ENCODE measurements around the gene SNX13.

Gene SNX13, protein sequence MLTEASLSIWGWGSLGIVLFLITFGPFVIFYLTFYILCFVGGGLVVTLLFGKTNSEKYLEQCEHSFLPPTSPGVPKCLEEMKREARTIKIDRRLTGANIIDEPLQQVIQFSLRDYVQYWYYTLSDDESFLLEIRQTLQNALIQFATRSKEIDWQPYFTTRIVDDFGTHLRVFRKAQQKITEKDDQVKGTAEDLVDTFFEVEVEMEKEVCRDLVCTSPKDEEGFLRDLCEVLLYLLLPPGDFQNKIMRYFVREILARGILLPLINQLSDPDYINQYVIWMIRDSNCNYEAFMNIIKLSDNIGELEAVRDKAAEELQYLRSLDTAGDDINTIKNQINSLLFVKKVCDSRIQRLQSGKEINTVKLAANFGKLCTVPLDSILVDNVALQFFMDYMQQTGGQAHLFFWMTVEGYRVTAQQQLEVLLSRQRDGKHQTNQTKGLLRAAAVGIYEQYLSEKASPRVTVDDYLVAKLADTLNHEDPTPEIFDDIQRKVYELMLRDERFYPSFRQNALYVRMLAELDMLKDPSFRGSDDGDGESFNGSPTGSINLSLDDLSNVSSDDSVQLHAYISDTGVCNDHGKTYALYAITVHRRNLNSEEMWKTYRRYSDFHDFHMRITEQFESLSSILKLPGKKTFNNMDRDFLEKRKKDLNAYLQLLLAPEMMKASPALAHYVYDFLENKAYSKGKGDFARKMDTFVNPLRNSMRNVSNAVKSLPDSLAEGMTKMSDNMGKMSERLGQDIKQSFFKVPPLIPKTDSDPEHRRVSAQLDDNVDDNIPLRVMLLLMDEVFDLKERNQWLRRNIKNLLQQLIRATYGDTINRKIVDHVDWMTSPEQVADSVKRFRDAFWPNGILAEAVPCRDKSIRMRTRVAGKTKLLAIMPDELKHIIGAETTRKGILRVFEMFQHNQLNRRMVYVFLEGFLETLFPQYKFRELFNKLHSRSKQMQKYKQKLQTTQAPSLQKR

DNA sequence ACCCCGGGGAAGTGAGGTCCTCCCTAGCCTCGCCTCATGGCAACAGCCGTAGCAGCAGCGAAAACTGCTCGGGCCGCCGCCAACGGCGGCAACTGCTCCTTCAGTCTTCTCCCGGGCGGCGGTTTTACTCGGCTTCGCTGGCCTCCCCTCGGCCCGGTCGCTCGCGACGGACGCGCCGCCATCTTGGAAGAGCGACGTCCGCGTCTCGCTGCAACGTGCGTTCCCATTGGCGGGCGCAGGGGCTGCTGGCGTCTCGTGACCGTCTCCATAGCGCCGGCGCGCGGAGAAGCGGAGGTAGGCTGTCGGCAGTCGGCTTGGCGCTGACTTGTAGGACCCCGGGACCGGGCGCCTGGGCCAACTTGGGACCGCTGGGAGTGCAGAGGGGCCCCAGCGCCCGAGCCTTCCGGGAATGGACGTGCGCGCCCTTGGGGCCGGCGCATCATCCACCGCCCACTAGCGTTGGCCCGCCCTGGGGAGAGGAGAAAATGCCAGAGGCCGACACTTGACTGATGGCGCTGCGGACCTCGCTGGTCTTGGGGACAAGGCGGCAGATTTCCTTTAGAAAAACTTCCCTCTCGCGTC, at the start of gene SNX13:
SNX13 (minus strand) TSS at position 193 of the 582 bp plus-strand sequence. CDS start 199 bp downstream, outside the sequence.
- peak; percentile 95 for DNase-seq (ENCODE audit: low spot score)

DNA sequence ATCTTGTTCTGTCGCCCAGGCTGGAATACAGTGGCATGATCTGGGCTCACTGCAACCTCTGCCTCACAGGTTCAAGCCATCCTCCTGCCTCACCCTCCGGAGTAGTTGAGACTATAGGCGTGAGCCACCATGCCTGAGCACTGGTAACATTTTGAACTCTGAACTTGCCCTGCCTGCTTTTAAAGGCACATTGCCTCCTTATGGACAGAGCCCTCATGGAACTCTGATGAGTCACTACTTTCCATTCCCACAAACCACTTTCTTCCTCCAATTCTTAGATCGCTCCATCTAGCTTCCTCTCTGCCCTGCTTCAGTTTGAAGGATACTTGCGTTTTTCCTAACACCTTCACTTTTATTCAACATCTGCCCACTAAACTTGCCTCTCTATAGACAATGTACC, 49.3 kb upstream of the SNX13 start:
- peak; percentile 15 for DNase-seq (ENCODE audit: low spot score)

DNA sequence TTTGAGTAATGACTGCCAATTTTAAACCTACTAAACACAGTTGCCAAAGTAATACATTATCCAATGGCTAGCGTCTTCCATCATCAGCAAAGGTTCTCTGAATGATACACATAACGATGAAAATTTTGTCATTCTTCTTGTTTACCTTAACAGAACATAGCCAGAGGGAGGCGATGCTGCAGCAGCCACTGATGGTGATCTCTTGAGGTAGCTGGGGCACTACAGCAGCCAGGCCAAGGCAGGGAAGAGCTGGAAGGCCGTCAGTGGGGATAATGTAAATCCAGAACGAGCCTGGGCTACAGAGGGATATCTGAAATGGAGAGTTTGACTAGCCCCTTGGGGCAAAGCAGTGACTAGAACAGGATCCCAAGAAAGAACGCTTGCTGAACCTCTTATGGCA, 48.6 kb upstream of the SNX13 start:
- DNase-seq (ENCODE audit: low spot score), result no peak

DNA sequence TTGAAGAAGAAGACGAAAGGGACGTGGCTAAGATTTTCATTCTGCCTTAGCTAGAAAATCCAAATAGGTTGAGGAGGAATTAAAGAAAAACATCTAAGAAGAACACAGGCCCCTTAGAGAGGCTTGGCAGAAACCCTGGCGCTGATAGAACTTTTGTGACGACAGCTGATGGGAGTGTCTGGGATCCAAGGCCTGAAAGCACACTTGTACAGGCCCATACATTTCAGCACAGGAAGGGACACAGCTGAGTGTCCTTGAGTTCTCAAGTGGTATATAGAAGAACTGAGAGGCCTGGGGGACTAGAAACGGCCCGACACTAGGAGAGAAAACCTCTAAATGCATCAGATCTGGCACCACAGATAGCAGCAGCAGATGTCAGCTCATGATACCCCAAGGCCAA, 47.8 kb upstream of the SNX13 start:
- DNase-seq (ENCODE audit: low spot score), result no peak

DNA sequence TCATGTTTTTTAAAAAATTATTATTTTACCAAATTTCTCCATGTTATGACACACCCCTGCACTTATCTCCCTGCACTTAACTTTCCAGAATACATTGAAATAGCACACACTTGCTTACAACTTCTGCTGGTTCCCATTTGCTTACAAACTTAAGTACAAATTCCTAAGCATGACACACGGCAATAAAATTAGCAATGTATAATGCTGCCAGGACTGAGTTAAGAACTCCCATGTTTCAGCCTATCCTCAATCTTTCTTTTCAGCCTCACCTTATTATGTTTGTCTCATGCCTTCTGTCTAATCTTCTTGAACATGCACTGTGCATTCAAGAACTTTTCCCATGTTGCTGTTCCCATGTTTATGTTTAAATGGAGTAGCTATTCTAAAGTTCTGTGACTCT, 46.6 kb upstream of the SNX13 start:
- peak; percentile 57 for DNase-seq (ENCODE audit: low spot score)

DNA sequence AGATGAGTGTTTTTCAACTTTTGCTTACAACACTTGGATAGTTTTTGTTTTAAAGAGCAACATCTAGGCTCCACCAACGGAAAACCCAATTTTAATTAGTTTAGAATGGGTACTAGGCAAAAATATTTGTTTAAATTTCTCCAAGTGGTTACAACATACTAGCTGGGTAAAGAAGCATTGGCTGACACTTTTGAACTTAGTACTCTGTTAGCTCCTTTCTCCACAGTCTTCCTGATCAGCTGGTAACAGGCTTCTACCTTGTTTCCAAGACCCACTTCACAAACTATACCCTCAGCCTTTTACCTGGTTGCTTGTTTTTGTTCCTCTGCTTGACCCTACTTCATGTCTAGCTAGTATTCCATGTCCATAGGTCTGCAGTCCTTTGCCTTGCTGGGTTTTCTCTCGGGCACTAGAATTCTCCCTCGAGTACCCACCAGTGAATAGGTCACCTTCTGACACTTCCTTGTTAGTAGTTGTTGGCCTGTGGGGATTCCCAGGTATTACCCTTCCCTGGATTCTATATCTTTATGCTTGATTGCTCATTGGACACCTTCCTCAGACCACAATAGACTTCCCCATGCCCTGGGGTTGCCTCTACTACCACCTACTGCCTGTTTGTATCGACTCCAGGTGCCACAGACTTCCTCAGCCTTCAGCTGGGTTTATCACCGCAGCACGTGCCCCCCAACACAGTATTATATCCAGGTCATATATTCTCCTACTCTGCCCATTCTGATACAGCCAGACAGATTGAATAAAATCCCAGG, 45.4 kb upstream of the SNX13 start:
- no peak for DNase-seq (ENCODE audit: low spot score)

DNA sequence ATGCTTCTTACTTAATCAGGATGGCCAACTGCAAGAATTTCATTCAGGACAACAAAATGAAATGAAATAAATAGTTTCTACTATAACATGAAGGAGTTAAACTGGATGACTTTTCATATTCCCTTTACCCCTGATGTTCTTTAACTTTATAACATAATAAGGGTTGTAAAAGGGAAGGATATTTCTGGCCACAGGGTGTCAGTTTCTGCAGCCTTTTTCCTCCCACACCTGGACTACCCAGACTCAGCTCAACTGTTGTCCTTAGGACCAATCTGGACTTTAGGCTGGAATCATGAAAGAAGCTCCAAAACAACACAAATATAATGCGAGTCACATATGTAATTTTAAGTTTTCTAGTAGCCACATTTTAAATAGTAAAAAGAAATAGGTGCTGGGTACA, 44.0 kb upstream of the SNX13 start:
- no peak for DNase-seq (ENCODE audit: low spot score)

DNA sequence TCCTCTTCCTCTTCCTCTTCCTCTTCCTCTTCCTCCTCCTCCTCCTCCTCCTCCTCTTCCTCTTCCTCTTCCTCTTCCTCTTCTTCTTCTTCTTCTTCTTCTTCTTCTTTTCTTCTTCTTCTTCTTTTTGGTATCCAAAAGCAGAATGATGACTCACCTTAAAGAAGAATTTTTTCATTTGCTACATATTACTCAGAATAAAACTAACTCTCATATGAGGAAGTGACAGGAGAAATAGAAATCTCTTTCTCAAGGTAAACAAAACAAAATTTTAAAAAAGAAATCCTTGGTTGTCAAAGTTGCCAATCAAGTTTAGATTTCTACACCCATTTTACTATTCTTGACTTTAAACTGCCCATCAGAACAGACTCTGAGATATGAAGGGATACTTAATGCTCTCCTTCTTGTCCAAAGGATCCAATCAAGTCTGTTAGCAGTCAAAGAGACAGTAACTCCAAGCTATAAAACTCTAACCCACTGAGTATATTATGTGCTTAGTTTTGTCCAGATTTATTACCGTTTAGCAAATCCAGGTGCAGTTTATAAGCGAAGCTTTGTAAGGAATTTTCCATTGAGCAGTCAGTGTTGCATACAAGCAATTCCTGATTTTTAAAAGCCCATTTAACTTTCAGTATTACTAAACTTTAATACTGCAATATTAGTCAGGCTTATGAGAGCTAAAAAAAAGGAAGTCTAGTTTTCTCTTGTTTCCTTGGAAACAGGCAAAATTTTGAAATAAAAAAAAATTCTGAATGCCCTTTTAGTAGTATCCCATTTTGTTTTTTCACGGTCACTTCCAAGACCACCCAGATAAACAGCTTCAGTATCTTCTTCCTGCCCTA, 43.1 kb upstream of the SNX13 start:
- no peak for DNase-seq (ENCODE audit: low spot score)

DNA sequence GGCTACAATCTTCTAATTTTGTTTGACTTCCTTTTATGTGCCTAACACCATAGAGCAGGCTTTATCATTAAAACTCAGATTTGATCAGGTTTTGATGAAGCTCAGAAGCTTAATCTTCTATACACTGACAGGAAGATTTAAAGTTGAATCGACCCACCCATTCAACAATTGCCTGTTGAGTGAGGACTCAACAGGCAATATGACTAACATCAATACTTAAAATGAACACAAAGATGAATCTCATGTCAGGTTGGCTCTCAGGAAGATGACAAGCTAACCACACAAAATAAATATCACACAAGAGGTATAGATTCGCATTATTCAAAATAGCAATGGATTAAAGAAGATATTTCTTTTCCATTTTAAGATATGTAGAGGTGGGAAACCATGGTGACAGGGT, 36.7 kb upstream of the SNX13 start:
- no peak for DNase-seq (ENCODE audit: low spot score)

DNA sequence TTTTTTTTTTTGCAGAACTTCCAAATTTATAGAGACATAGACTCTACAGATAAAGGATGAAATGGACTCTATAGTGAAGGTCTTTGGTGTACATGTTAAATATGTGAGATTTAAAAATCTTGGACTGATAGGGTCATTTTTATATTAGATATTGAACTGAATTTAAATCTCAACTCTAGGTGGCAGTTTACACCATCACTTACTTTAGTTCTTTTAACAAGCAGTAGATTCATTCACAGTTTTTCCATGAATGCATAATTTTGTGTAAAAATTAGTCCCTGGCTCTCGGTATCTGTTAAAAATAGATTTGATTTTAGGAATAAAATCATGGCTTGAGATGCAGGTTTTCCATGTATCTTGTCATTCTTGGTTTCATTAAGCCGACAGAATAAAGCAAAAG, 31.1 kb upstream of the SNX13 start:
- DNase-seq (ENCODE audit: low spot score), result no peak

DNA sequence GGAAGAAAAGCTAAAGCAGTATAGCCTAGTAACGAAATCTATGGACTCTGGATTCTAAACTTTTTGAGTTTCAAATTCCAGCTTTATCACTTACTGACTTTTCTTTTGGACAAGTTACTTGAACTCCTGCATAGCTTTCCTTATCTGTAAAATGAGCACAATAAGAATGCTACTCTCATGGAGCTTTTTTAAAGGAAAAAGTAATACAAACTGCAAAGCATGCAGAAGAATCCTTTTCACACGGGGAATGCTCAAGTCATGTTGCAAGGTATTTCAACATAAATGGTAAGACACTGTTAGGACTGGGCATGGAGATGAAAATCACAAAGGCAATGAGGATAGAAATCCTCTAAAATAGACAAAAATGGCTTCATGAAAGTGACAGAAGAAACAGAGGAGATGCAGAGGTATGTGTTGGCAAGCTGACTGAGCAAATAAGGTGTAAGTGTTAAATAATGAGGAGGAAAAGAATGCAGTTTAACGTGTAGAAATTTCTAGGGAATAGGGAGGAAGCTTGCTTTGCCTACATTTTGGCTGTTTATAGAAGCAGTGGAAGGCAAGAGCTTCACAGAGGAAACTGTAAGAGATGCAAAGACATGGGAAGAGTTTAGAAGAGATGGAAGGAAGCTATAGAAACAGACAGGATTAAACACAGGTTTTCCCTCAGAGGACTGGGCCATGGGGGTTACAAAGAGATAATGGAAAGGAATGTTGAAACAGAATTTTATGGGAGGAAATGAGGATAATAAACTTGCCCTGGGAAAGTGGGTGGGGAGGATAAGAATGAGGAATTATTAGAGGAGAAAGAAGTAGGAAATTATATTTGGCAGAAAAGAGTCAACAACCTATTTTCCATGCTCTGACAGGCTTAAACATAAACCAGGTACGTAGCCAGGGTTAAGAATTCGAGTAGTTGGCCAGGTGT, 28.8 kb upstream of the SNX13 start:
- no peak for DNase-seq (ENCODE audit: low spot score)

DNA sequence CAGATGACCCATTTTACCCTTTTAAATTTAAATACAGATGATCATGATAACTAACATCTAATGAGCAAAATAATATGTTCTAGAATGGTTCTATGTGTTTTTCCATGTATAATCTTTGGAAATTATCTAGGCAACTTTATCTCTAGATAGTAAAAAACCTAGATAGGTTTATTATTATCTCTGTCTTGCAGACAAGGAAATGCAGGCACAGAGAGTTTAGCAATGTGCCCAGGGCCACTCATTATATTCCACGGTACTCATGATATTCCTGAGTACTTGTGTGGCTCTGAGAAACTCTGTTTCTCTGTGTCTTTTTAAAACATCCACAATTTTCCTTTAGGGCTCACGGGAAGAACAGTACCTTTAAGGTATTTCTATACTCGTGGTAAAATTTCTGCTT, 26.4 kb upstream of the SNX13 start:
- DNase-seq (ENCODE audit: low spot score), result no peak

DNA sequence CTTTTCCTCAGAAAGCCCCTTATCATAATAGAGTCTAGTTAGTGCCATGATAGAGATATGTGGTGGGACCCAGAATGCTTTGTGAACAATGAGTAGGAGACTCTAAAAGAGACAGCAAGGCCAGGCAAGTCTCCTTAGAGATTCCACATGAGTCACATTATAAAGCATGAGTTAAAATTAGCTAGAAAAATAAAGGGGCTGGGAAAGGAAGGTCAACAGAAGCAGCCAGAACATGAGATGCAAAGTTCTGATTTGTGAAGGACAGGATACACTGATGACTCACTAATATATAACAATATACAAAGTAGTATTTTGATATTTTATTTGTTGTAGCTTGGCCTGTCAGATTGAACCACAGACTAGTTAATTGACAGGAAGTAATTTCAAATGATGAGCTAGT, 25.3 kb upstream of the SNX13 start:
- DNase-seq (ENCODE audit: low spot score), result peak; percentile 19

DNA sequence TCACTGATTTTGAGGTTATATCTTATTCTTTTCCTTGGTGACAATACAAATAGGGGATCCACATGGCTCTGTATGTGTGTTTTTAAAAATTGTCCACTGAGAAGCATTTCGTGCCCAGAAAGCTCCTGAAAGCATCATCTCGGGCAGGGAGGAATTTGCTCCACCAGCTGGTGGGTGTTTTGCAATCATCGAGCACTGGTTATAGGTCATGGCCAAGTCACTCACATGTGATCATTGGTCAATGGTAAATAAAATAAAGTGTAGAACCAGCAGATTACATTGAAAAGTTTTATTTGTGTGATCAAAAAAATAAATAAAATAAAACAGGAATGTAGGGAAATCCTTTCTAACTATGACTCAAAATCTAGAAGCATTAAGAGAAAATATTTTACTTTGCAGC, 23.0 kb upstream of the SNX13 start:
- DNase-seq (ENCODE audit: low spot score), result peak; percentile 75

DNA sequence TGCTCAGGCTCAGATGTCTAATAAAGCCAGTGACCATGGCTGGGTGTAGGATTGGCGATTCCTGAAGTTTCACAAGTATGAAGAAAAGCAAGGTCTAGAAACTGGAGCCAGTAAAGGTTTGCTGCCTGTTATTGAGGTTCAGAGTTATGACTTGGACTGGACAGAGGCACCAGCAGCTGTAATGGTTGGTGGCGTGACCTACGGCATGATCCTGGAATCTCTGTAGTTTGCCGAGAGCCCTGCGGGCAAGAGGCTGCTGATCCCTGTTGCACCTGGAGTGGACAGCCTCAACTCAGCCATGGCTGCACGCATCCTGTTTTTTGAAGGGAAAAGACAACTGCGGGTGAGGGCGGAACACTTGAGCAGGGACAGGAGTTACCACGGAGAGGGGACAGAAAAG, 22.4 kb upstream of the SNX13 start:
- DNase-seq (ENCODE audit: low spot score), result no peak

DNA sequence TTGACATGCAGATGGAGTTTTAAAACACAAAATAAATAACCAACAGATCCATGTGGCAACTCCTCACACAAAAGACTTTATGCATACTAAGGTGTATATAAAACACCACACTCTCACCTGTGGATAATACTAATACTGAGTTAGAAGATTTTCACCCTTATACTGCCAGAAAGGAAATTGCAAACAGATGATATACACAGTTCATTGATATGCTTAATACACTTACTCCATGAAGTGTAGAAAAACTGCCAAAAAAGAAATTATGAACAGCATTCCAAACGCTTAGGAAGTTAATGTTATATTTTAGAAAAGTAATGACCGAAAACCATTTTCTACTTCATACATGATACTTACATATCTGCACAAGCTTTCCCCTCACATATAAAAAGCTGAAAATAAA, 17.6 kb upstream of the SNX13 start:
- DNase-seq (ENCODE audit: low spot score), result no peak

DNA sequence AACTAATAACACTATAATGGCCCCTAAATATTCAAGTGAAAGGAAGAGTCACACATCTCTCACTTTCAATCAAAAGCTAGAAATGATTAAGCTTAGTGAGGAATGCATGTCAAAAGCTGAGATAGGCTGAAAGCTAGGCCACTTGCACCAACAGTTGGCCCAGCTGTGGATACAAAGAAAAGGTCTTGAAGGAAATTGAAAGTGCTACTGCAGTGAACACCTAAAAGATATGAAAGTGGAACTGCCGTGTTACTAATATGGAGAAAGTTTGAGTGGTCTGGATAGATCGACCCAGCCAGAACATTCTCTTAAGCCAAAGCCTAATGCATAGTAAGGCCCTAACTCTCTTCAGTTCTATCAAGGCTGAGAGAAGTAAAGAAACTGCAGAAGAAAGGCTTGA, 12.1 kb upstream of the SNX13 start:
- DNase-seq (ENCODE audit: low spot score), result no peak

DNA sequence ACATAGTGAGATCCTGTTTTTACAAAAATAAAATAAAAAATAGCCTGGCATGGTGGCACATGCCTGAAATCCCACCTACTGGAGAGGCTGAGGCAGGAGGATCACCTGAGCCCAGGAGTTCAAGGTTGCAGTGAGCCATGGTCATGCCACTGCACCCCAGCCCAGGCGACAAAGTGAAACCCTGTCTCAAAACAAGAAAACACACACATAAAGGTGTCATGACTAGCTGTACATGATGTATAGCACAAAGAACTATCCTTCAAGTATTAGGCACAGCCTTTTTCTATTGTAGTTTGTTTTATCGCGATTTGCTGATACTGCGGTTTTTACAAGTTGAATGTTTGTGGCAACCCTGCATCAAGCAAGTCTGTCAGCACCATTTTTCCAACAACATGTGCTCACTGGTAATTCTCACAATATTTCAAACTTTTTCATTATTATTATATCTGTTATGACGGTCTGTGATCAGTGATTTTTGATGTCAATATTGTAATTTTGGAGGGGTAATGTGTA, 11.5 kb upstream of the SNX13 start:
- DNase-seq (ENCODE audit: low spot score), result no peak

DNA sequence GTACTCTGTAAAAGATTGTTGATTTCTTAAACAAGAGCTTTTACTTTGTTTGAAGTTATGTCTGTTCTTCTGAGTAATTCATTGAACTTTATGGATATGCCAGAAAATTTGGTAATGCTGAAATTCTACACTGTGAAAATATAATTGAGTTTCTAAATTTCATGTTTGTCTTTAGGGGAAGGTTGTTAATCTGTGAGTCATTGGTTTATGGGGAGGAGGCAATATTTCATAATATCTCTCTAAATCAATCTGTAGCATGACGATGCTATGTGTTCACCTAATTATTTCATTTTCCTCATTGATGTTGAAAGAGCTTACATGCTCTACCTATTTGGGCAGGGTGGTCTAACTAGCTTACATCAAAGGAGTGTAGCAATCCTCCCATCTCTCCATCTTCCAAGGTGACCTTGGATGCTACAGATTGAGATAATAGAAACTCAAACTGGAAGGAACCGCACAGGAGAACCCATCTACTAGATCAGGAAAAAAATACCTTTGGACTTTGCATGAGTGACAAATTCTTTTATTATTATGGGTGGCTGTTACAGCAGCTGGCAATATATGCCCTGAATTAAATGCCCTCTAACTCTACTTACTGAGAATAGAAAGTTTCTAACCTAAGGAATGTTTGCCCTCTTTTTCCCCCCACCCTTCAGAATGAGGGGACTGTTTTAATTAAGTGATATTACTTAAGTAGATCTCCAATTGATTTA, 8.4 kb upstream of the SNX13 start:
- DNase-seq (ENCODE audit: low spot score), result no peak

All from AG08396 (cell line).